Spleen (tissue), 7 donors: ENCODE results near the gene GSN.

Experiments used
- POLR2A ChIP-seq, 3 donors: fragments of 450-650 bp; IDR thresholded peaks; one replicate each; pipeline ENCODE4 v1.5.1; 2017; ENCODE audit warnings: antibody characterized with exemption in 3 of 3, mild to moderate bottlenecking in 1 of 3
- POLR2AphosphoS5 ChIP-seq, 3 donors: sonication (generic); formaldehyde crosslinking; IDR thresholded peaks; one replicate each; pipeline ENCODE4 v1.5.1; 2017; ENCODE audit warnings: antibody characterized with exemption in 3 of 3
- TF ChIP-seq, protein P1 (sequence below), 11 experiments: fragments of 200-600 bp in 7 of 11; fragments of 450-650 bp in 4 of 11; sonication (generic) in 4 of 11; IDR thresholded peaks in 8 of 11; conservative IDR thresholded peaks in 3 of 11; 1 replicate in 7 of 11; 2 replicates in 4 of 11; pipeline versions ENCODE4 v1.4.0 to v1.8.0; 2016 to 2021; ENCODE audit warnings: antibody characterized with exemption in 11 of 11, inconsistent platforms in 4 of 11, mild to moderate bottlenecking in 1 of 11
- donor health status: DM: no; HTN: no; CAD: no; lungs with moderate emphysema.
- donor health status: DM: no; HTN: no; CAD: no.
- donor health status: DM: no; HTN: no; CAD: no.

- TF ChIP-seq, protein P1, sequence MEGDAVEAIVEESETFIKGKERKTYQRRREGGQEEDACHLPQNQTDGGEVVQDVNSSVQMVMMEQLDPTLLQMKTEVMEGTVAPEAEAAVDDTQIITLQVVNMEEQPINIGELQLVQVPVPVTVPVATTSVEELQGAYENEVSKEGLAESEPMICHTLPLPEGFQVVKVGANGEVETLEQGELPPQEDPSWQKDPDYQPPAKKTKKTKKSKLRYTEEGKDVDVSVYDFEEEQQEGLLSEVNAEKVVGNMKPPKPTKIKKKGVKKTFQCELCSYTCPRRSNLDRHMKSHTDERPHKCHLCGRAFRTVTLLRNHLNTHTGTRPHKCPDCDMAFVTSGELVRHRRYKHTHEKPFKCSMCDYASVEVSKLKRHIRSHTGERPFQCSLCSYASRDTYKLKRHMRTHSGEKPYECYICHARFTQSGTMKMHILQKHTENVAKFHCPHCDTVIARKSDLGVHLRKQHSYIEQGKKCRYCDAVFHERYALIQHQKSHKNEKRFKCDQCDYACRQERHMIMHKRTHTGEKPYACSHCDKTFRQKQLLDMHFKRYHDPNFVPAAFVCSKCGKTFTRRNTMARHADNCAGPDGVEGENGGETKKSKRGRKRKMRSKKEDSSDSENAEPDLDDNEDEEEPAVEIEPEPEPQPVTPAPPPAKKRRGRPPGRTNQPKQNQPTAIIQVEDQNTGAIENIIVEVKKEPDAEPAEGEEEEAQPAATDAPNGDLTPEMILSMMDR (IDR thresholded peaks at IDR 0.05 in 8 of 11, conservative IDR thresholded peaks at IDR 0.05 in 3 of 11): no peak
- TF ChIP-seq POLR2AphosphoS5 (IDR thresholded peaks at IDR 0.05) (no peak), POLR2A (IDR thresholded peaks at IDR 0.05) (no peak)
Observed at GRCh38 chr9:121300283-121301119, 32.5 kb downstream of the GSN start.
